NCI-H510A treated with DMSO at 0.1 percent for 48 hours (cell line): ENCODE measurements around the gene GDI2.
A peak's percentile ranks its signal among the peaks of the same experiment; 100 is the strongest.
"Not testable (repeated sequence)": the region's sequence is repeated elsewhere in the genome, so short reads cannot be mapped to it uniquely, and the experiment has no call there.

Experiments used
- DNase-seq: peaks from one replicate; lab custom pipeline; 2025; lab: John Stamatoyannopoulos, UW

GDI2 gene

GRCh38 chr10:5782174-5782573 is 31.1 kb downstream of the GDI2 start:
- DNase-seq, result no peak

- no peak for DNase-seq
Observed at GRCh38 chr10:5779730-5780129, 33.5 kb downstream of the GDI2 start.

- DNase-seq, result not testable (repeated sequence)
Observed at GRCh38 chr10:5777758-5778157, 35.5 kb downstream of the GDI2 start.

- no peak for DNase-seq
Observed at GRCh38 chr10:5776881-5777197, 36.4 kb downstream of the GDI2 start.

GRCh38 chr10:5776136-5776880 is 36.9 kb downstream of the GDI2 start:
- DNase-seq, result no peak

GRCh38 chr10:5775685-5776084 is 37.5 kb downstream of the GDI2 start:
- no peak for DNase-seq

- DNase-seq, result no peak
Observed at GRCh38 chr10:5774987-5775620, 38.1 kb downstream of the GDI2 start.

GRCh38 chr10:5766189-5766588 is 47.0 kb downstream of the GDI2 start:
- no peak for DNase-seq

- DNase-seq, result no peak
Observed at GRCh38 chr10:5765617-5766016, 47.6 kb downstream of the GDI2 start.

GRCh38 chr10:5764422-5765297 is 48.6 kb downstream of the GDI2 start:
- DNase-seq, result no peak

GRCh38 chr10:5762531-5762930 is 50.7 kb downstream of the GDI2 start:
- DNase-seq, result peak; percentile 11

GRCh38 chr10:5761220-5761619 is 52.0 kb downstream of the GDI2 start:
- no peak for DNase-seq

- no peak for DNase-seq
Observed at GRCh38 chr10:5760515-5760914, 52.7 kb downstream of the GDI2 start.

- DNase-seq, result no peak
Observed at GRCh38 chr10:5758927-5759326, 54.3 kb downstream of the GDI2 start.

- no peak for DNase-seq
Observed at GRCh38 chr10:5757766-5758517, 55.3 kb downstream of the GDI2 start.

- DNase-seq, result no peak
Observed at GRCh38 chr10:5752301-5752871, 60.8 kb downstream of the GDI2 start.

GRCh38 chr10:5751601-5752253 is 61.5 kb downstream of the GDI2 start:
- DNase-seq, result no peak

GRCh38 chr10:5748394-5748803 is 64.8 kb downstream of the GDI2 start:
- no peak for DNase-seq

GRCh38 chr10:5746197-5746596 is 67.0 kb downstream of the GDI2 start:
- DNase-seq, result peak; percentile 53

GRCh38 chr10:5744849-5745248 is 68.4 kb downstream of the GDI2 start:
- no peak for DNase-seq

GRCh38 chr10:5743736-5744135 is 69.5 kb downstream of the GDI2 start:
- no peak for DNase-seq
